ENCODE measurements around the gene ABCA2. TPM values are rescaled to one million over a fixed set of nuclear protein-coding genes. Genes with fewer than 3 reads are reported as not detected.

The ABCA2 gene
- polyA plus RNA-seq, 1 donor (not counting 4 experiments of a cell fraction or from before 2014, with no cell fraction given): 1.3 TPM

DNA sequence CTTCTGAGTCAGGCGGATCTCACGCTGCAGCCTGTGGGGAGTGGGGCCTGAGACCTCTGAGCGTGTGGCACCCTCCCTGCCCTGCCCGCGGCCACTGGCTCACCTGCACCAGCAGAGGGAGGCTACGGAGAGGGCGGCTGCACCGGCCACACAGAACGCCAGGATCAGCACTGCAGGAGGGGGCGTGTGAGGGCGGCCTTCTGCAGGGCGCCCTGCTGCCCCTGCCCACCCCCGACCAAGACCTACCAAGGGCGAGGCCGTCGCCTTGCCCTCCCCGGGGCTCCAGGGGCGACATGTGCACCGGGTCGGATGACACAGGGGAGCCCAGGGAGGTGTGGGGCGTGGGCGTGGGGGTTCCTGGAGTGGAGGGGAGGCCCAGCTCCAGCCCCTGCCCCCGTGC, 12.5 kb upstream of the ABCA2 start:
- H2AFZ ChIP-seq (ENCODE audit: control insufficient read depth, low read length): no peak overlapping the region
- peaks cover 6% of the 10 kb centered on the region for H4K20me1 ChIP-seq (ENCODE audit: control insufficient read depth, extremely low read depth, insufficient read depth, low read length)
- no peak overlapping the region for H3K4me3 ChIP-seq (ENCODE audit: control insufficient read depth in 2 of 3, extremely low read depth in 1 of 3, insufficient read depth in 2 of 3, low read depth in 1 of 3, low read length in 3 of 3)
- H3K36me3 ChIP-seq (ENCODE audit: control insufficient read depth in 2 of 2, extremely low read depth in 1 of 2, insufficient read depth in 2 of 2, low read length in 2 of 2): peaks cover 0 to 4% of the 10 kb centered on the region in 2 experiments
- peaks cover 2% of the 10 kb centered on the region for H3K79me2 ChIP-seq (ENCODE audit: control insufficient read depth, insufficient read depth, low read length)
- DNase-seq (ENCODE audit: low read depth, low spot score): no peak
- H3K9me1 ChIP-seq (ENCODE audit: control insufficient read depth, extremely low read depth, insufficient read depth, low read length): no peaks in the 10 kb centered on the region
- no peak overlapping the region for H3K4me2 ChIP-seq (ENCODE audit: control insufficient read depth, extremely low read depth, insufficient read depth, low read depth, low read length)
- peaks cover 9% of the 10 kb centered on the region for H3K4me1 ChIP-seq (ENCODE audit: control insufficient read depth, extremely low read depth, insufficient read depth, low read length)
- no peaks in the 10 kb centered on the region for H3K9me3 ChIP-seq (ENCODE audit: control insufficient read depth, low read depth, low read length)
- H3K27me3 ChIP-seq (ENCODE audit: control insufficient read depth, extremely low read depth, insufficient read depth, low read length): peaks cover 17% of the 10 kb centered on the region
- H3K27ac ChIP-seq (ENCODE audit: control insufficient read depth, insufficient read depth, low read length): no peak overlapping the region
- dilution Hi-C loops (cut with MboI; ENCODE audit: extremely low pct_ligation_motif_present, low sequenced_read_pairs): no loop called here
- FAIRE-seq: no peak
- no peak overlapping the region for H3K9ac ChIP-seq (ENCODE audit: control insufficient read depth, extremely low read depth, insufficient read depth, low read length)
- TF ChIP-seq, protein P1, sequence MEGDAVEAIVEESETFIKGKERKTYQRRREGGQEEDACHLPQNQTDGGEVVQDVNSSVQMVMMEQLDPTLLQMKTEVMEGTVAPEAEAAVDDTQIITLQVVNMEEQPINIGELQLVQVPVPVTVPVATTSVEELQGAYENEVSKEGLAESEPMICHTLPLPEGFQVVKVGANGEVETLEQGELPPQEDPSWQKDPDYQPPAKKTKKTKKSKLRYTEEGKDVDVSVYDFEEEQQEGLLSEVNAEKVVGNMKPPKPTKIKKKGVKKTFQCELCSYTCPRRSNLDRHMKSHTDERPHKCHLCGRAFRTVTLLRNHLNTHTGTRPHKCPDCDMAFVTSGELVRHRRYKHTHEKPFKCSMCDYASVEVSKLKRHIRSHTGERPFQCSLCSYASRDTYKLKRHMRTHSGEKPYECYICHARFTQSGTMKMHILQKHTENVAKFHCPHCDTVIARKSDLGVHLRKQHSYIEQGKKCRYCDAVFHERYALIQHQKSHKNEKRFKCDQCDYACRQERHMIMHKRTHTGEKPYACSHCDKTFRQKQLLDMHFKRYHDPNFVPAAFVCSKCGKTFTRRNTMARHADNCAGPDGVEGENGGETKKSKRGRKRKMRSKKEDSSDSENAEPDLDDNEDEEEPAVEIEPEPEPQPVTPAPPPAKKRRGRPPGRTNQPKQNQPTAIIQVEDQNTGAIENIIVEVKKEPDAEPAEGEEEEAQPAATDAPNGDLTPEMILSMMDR (optimal IDR thresholded peaks at IDR 0.05 in 1 of 3, IDR thresholded peaks at IDR 0.05 in 1 of 3, conservative IDR thresholded peaks at IDR 0.05 in 1 of 3; ENCODE audit: extremely low read depth in 1 of 3, insufficient read depth in 2 of 3, low read length in 3 of 3): no peak
- no peak for TF ChIP-seq EZH2 (IDR thresholded peaks at IDR 0.05; ENCODE audit: low read length)

DNA sequence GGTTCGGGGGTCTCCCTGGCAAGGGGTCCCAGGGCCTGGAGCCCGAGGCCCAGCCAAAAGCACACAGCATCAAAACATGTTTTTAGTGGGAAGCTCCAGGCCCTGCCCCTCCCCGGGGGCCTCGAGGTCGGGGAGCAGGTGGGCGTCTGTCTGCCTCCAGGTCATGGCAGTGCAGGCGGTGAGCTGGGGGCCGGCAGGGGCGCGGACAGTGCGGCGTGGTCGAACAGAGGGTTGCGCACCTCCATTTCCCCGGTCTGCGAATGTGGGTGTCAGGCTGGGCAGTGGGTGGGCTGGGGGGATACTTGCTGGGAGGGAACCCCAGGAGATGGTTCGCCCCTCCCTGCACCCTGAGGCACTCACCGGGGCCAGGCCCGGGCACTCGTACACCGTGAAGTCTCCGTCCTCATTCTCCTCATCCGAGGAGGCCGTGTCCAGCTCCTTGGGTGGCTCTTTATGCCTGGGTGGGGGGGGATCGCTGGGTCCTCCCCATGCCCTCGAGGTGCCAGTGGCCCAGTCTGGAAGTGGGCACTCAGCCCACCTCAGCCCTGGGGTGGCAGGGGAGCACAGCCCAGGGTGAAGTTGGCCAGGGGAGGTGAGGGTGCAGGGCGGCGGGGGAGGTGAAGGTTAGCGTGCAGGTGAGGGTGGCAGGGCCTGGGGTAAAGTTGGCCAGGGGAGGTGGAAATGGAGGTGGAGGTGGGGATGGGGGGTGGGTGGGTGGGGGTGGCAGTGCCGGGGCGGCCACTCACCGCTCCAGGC, 11.8 kb upstream of the ABCA2 start:
- dilution Hi-C loops (cut with MboI; ENCODE audit: extremely low pct_ligation_motif_present, low sequenced_read_pairs): no loop called here
- H3K4me3 ChIP-seq (ENCODE audit: control insufficient read depth in 2 of 3, extremely low read depth in 1 of 3, insufficient read depth in 2 of 3, low read depth in 1 of 3, low read length in 3 of 3): no peak overlapping the region
- DNase-seq (ENCODE audit: low read depth, low spot score) (no peak), FAIRE-seq (no peak)
- no peaks in the 10 kb centered on the region for H3K9me1 ChIP-seq (ENCODE audit: control insufficient read depth, extremely low read depth, insufficient read depth, low read length)
- H2AFZ ChIP-seq (ENCODE audit: control insufficient read depth, low read length): no peak overlapping the region
- H3K4me1 ChIP-seq (ENCODE audit: control insufficient read depth, extremely low read depth, insufficient read depth, low read length): peaks cover 8% of the 10 kb centered on the region
- peaks cover 4% of the 10 kb centered on the region for H4K20me1 ChIP-seq (ENCODE audit: control insufficient read depth, extremely low read depth, insufficient read depth, low read length)
- H3K9me3 ChIP-seq (ENCODE audit: control insufficient read depth, low read depth, low read length): no peaks in the 10 kb centered on the region
- peaks cover 2% of the 10 kb centered on the region for H3K79me2 ChIP-seq (ENCODE audit: control insufficient read depth, insufficient read depth, low read length)
- TF ChIP-seq, protein P1 (optimal IDR thresholded peaks at IDR 0.05 in 1 of 3, IDR thresholded peaks at IDR 0.05 in 1 of 3, conservative IDR thresholded peaks at IDR 0.05 in 1 of 3; ENCODE audit: extremely low read depth in 1 of 3, insufficient read depth in 2 of 3, low read length in 3 of 3): no peak
- no peak for TF ChIP-seq EZH2 (IDR thresholded peaks at IDR 0.05; ENCODE audit: low read length)
- no peak overlapping the region for H3K27ac ChIP-seq (ENCODE audit: control insufficient read depth, insufficient read depth, low read length)
- H3K27me3 ChIP-seq (ENCODE audit: control insufficient read depth, extremely low read depth, insufficient read depth, low read length): peaks cover 11% of the 10 kb centered on the region
- no peak overlapping the region for H3K4me2 ChIP-seq (ENCODE audit: control insufficient read depth, extremely low read depth, insufficient read depth, low read depth, low read length)
- H3K9ac ChIP-seq (ENCODE audit: control insufficient read depth, extremely low read depth, insufficient read depth, low read length): no peak overlapping the region
- peaks cover 0 to 4% of the 10 kb centered on the region in 2 experiments for H3K36me3 ChIP-seq (ENCODE audit: control insufficient read depth in 2 of 2, extremely low read depth in 1 of 2, insufficient read depth in 2 of 2, low read length in 2 of 2)

All from keratinocyte (primary cell).